Renal cortical epithelial cell (primary cell): ENCODE results near the gene CYB561D1. TPM values are rescaled to one million over a fixed set of nuclear protein-coding genes. Genes with fewer than 3 reads are reported as not detected.

Experiments
- DNase-seq: peaks from one replicate; pipeline ENCODE4 v3.0.0-alpha.2; 2011; ENCODE audit warnings: low read depth
- total RNA-seq: library from RNA; depleted of rRNA; stranded (reverse); fragments of >200 nt; gene quantifications from 2 replicates; pipeline ENCODE4 v1.2.3, GENCODE V29; 2014

CYB561D1 gene
- total RNA-seq, 1 donor from 2014 or later, result 14.8 TPM

GRCh38 chr1:109481646-109482045 is 12.2 kb upstream of the CYB561D1 start:
- no peak for DNase-seq

- no peak for DNase-seq
Observed at GRCh38 chr1:109482242-109482641, 11.7 kb upstream of the CYB561D1 start.

GRCh38 chr1:109482791-109483671 is 10.9 kb upstream of the CYB561D1 start:
- no peak for DNase-seq

- peak; percentile 68 for DNase-seq
Observed at GRCh38 chr1:109483672-109484518, 10.0 kb upstream of the CYB561D1 start, which contains the start of gene ATXN7L2. TSS of gene ATXN7L2 (plus strand) at chr1:109483905. CDS start at chr1:109483954, 49 bp downstream.

GRCh38 chr1:109484519-109484975 is 9.3 kb upstream of the CYB561D1 start:
- no peak for DNase-seq

GRCh38 chr1:109485001-109485400 is 8.9 kb upstream of the CYB561D1 start:
- no peak for DNase-seq

GRCh38 chr1:109487261-109487660 is 6.6 kb upstream of the CYB561D1 start:
- no peak for DNase-seq

- no peak for DNase-seq
Observed at GRCh38 chr1:109488201-109488600, 5.7 kb upstream of the CYB561D1 start.

GRCh38 chr1:109488696-109489095 is 5.2 kb upstream of the CYB561D1 start:
- DNase-seq, result no peak

- peak; percentile 48 for DNase-seq
Observed at GRCh38 chr1:109490029-109490933, 3.6 kb upstream of the CYB561D1 start.

- DNase-seq, result no peak
Observed at GRCh38 chr1:109490934-109491302, 3.0 kb upstream of the CYB561D1 start.

GRCh38 chr1:109491372-109491771 is 2.5 kb upstream of the CYB561D1 start:
- no peak for DNase-seq

GRCh38 chr1:109492779-109493178 is 1.1 kb upstream of the CYB561D1 start:
- no peak for DNase-seq

GRCh38 chr1:109493227-109493626 is 667 bp upstream of the CYB561D1 start:
- no peak for DNase-seq

GRCh38 chr1:109495738-109496137 is 1.8 kb downstream of the CYB561D1 start:
- no peak for DNase-seq

GRCh38 chr1:109497449-109498160 is 3.7 kb downstream of the CYB561D1 start:
- DNase-seq, result no peak

GRCh38 chr1:109498161-109498801 is 4.4 kb downstream of the CYB561D1 start:
- DNase-seq, result no peak

- DNase-seq, result no peak
Observed at GRCh38 chr1:109499081-109499480, 5.2 kb downstream of the CYB561D1 start.

- peak; percentile 94 for DNase-seq
Observed at GRCh38 chr1:109499661-109500536, 6.0 kb downstream of the CYB561D1 start.
